ENCODE data around the gene MKI67.

Gene MKI67

DNA sequence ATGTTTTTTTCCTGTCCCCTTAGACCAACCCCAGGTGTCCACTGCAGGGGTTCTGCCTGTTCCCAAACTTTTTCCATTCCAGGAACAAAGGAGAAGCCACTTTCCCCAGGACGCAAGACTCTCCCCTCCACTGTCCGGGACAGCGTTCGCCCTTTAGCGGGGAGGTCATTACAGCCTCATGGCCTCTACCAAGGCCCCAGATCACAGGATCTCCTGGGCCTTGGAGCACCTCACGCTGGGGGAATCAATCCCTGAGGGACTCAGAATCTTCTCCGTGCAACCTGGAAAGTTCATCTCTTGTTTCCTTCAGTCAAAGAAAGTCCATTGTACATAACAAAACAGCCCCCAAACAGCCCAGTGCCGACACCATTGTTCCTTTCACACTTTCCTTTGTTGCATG lies 41.2 kb downstream of the MKI67 start:
- Histone ChIP-seq H3K27ac (no peak overlapping the region), H3K4me3 (no peak overlapping the region), H3K9ac (ENCODE audit: insufficient read length) (no peak overlapping the region), H3K9me3 (ENCODE audit: low read depth, low read length) (no peaks in the 10 kb centered on the region), H3K36me3 (ENCODE audit: insufficient read depth, low read length) (no peaks in the 10 kb centered on the region)
- TF ChIP-seq FOXP2 (optimal IDR thresholded peaks at IDR 0.05; ENCODE audit: control extremely low read depth, extremely low read length, insufficient read depth) (no peak), EZH2 (IDR thresholded peaks at IDR 0.05) (no peak), POLR2AphosphoS5 (IDR thresholded peaks at IDR 0.05; ENCODE audit: borderline replicate concordance, low read depth, low read length) (no peak)
- no peak for DNase-seq (ENCODE audit: low read depth, low spot score)

DNA sequence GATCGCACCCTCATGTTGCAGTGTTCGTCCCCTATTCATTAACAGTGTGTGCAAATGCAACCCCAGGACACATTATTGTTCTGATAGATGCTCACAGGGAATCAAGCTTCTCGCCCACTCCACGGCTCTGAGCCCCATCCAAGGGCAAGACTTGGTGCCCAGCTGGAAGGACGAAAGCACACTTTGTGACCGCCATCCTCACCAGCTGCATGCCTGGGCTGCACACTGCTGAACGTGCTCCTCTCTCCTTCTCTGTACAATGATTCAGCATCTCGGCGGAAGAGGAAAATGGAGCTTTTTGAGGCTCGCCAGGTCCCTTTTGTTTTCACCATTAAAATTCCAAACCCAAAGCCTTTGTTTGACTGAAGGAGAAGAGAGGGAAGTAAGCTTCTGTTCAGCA lies 41.9 kb downstream of the MKI67 start:
- no peak for DNase-seq (ENCODE audit: low read depth, low spot score)
- Histone ChIP-seq H3K27ac (no peak overlapping the region), H3K4me3 (no peak overlapping the region), H3K9me3 (ENCODE audit: low read depth, low read length) (no peaks in the 10 kb centered on the region), H3K9ac (ENCODE audit: insufficient read length) (no peak overlapping the region), H3K36me3 (ENCODE audit: insufficient read depth, low read length) (no peaks in the 10 kb centered on the region)
- TF ChIP-seq EZH2 (IDR thresholded peaks at IDR 0.05) (no peak), FOXP2 (optimal IDR thresholded peaks at IDR 0.05; ENCODE audit: control extremely low read depth, extremely low read length, insufficient read depth) (no peak), POLR2AphosphoS5 (IDR thresholded peaks at IDR 0.05; ENCODE audit: borderline replicate concordance, low read depth, low read length) (no peak)

GRCh38 chr10:128083191-128083895 lies 42.9 kb downstream of the MKI67 start:
- Histone ChIP-seq H3K9ac (ENCODE audit: insufficient read length) (no peak overlapping the region), H3K27ac (no peak overlapping the region), H3K4me3 (no peak overlapping the region), H3K36me3 (ENCODE audit: insufficient read depth, low read length) (no peaks in the 10 kb centered on the region), H3K9me3 (ENCODE audit: low read depth, low read length) (no peaks in the 10 kb centered on the region)
- no peak for DNase-seq (ENCODE audit: low read depth, low spot score)
- TF ChIP-seq EZH2 (IDR thresholded peaks at IDR 0.05) (no peak), FOXP2 (optimal IDR thresholded peaks at IDR 0.05; ENCODE audit: control extremely low read depth, extremely low read length, insufficient read depth) (no peak), POLR2AphosphoS5 (IDR thresholded peaks at IDR 0.05; ENCODE audit: borderline replicate concordance, low read depth, low read length) (no peak)

GRCh38 chr10:128081720-128082119 lies 44.5 kb downstream of the MKI67 start:
- DNase-seq (ENCODE audit: low read depth, low spot score) = no peak
- H3K36me3 ChIP-seq (ENCODE audit: insufficient read depth, low read length) = no peaks in the 10 kb centered on the region
- no peak overlapping the region for H3K9ac ChIP-seq (ENCODE audit: insufficient read length)
- TF ChIP-seq FOXP2 (optimal IDR thresholded peaks at IDR 0.05; ENCODE audit: control extremely low read depth, extremely low read length, insufficient read depth) (no peak), POLR2AphosphoS5 (IDR thresholded peaks at IDR 0.05; ENCODE audit: borderline replicate concordance, low read depth, low read length) (no peak), EZH2 (IDR thresholded peaks at IDR 0.05) (no peak)
- H3K4me3 ChIP-seq = no peak overlapping the region
- no peak overlapping the region for H3K27ac ChIP-seq
- H3K9me3 ChIP-seq (ENCODE audit: low read depth, low read length) = no peaks in the 10 kb centered on the region

DNA sequence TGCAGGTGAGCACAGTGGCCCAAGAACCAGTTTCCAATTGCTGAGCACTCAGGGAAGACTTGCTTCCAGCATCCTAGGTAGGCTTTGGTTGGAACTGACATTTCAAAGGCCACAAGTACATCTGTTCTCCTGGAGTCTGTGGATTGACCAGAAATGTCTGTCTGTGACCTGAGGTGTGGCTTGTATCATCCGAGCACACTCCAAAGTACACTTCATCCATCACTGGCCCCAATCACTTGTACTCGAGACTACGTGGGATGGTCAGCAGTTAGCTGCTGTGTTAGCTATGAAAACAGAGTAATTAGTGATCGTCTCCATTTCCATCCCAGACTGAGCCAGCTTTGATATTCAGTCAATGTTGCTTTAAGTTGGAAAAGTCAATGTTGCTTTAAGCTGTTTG lies 45.0 kb downstream of the MKI67 start:
- no peaks in the 10 kb centered on the region for H3K36me3 ChIP-seq (ENCODE audit: insufficient read depth, low read length)
- H3K9me3 ChIP-seq (ENCODE audit: low read depth, low read length) = no peaks in the 10 kb centered on the region
- H3K9ac ChIP-seq (ENCODE audit: insufficient read length) = no peak overlapping the region
- H3K4me3 ChIP-seq = no peak overlapping the region
- no peak for DNase-seq (ENCODE audit: low read depth, low spot score)
- H3K27ac ChIP-seq = no peak overlapping the region
- TF ChIP-seq POLR2AphosphoS5 (IDR thresholded peaks at IDR 0.05; ENCODE audit: borderline replicate concordance, low read depth, low read length) (no peak), FOXP2 (optimal IDR thresholded peaks at IDR 0.05; ENCODE audit: control extremely low read depth, extremely low read length, insufficient read depth) (no peak), EZH2 (IDR thresholded peaks at IDR 0.05) (no peak)

GRCh38 chr10:128080641-128081040 lies 45.6 kb downstream of the MKI67 start:
- TF ChIP-seq EZH2 (IDR thresholded peaks at IDR 0.05) = no peak
- TF ChIP-seq FOXP2 (optimal IDR thresholded peaks at IDR 0.05; ENCODE audit: control extremely low read depth, extremely low read length, insufficient read depth) = no peak
- no peak for TF ChIP-seq POLR2AphosphoS5 (IDR thresholded peaks at IDR 0.05; ENCODE audit: borderline replicate concordance, low read depth, low read length)

DNA sequence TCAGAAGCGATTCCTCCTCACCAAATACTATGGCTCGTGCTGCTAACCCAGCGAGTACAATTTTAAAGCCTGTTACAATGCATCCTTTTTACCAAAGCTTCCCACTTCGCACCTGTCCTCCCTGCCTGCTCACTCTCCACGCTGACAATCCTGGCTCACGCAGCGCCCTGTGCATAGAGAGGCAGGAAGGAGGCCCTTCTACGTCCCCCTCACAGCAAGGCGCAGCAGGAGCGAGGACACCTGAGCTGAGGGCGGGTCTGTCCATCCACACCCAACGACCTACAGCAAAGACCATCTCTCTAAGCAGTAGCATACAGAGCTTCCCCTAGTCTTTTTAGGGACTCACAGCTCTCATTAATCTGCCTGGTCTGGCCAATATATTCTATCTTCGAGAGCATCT lies 46.0 kb downstream of the MKI67 start:
- Histone ChIP-seq H3K9me3 (ENCODE audit: low read depth, low read length) (no peaks in the 10 kb centered on the region), H3K9ac (ENCODE audit: insufficient read length) (no peak overlapping the region), H3K36me3 (ENCODE audit: insufficient read depth, low read length) (no peaks in the 10 kb centered on the region), H3K4me3 (no peak overlapping the region), H3K27ac (no peak overlapping the region)
- no peak for DNase-seq (ENCODE audit: low read depth, low spot score)
- TF ChIP-seq EZH2 (IDR thresholded peaks at IDR 0.05) (no peak), POLR2AphosphoS5 (IDR thresholded peaks at IDR 0.05; ENCODE audit: borderline replicate concordance, low read depth, low read length) (no peak), FOXP2 (optimal IDR thresholded peaks at IDR 0.05; ENCODE audit: control extremely low read depth, extremely low read length, insufficient read depth) (no peak)

More at GRCh38 chr10:128080641-128081040, 45.6 kb downstream of the MKI67 start:
- H3K4me3 ChIP-seq = no peak overlapping the region
- H3K27ac ChIP-seq = no peak overlapping the region
- H3K9ac ChIP-seq (ENCODE audit: insufficient read length) = no peak overlapping the region
- H3K9me3 ChIP-seq (ENCODE audit: low read depth, low read length) = no peaks in the 10 kb centered on the region
- H3K36me3 ChIP-seq (ENCODE audit: insufficient read depth, low read length) = no peaks in the 10 kb centered on the region
- DNase-seq (ENCODE audit: low read depth, low spot score) = no peak

DNA sequence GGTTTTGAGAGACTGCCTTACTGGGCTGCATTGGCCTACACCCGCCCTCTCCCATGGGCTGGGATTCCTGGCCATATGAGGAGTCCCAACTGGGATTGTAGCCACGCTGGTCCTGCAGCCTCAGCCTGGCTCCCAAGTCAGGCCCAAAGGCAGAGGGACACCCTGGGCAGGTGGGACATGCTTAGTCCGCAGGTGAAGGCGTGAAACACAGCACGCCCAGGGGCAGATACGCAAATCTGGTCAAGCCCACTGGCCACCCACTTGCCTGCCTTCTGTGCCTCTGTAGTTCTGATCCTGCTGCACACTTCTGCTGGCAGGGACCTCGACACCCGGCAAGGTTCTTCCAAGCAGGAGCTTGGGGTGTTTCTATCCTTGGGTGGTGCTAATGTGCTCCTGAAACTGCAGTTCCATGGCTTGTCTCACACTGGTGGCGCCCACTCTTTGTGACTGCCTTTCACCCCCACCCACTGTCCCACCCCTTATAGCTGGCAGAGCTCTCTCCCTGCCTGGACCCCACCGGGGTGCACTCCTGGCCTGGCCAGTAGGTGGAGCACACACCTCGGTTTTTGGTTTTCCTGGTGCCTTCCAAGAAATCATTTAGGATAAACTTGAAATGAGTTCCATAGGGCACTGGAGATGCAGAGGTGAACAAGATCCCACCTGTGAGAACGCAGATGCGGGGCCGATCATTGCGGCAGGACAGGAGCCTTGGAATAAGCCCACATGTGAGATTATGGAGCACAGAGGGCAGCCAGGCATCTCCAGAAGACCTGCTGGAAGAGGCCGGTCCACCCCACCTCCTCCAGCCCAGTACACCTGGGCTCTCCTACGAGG lies 47.9 kb downstream of the MKI67 start:
- Histone ChIP-seq H3K9ac (ENCODE audit: insufficient read length) (no peak overlapping the region), H3K36me3 (ENCODE audit: insufficient read depth, low read length) (no peaks in the 10 kb centered on the region), H3K27ac (no peak overlapping the region), H3K9me3 (ENCODE audit: low read depth, low read length) (no peaks in the 10 kb centered on the region), H3K4me3 (no peak overlapping the region)
- no peak for DNase-seq (ENCODE audit: low read depth, low spot score)
- TF ChIP-seq FOXP2 (optimal IDR thresholded peaks at IDR 0.05; ENCODE audit: control extremely low read depth, extremely low read length, insufficient read depth) = no peak
- TF ChIP-seq POLR2AphosphoS5 (IDR thresholded peaks at IDR 0.05; ENCODE audit: borderline replicate concordance, low read depth, low read length) = no peak
- TF ChIP-seq EZH2 (IDR thresholded peaks at IDR 0.05) = no peak
